GM12878 (cell line): ENCODE measurements around the gene TMEM61. TPM values are rescaled to one million over a fixed set of nuclear protein-coding genes. Genes with fewer than 3 reads are reported as not detected.

Source experiments
- ATAC-seq: fragments of 200-7000 bp; cut with Tn5 transposase; 3 replicates; pipeline ENCODE4 v1.9.1; 2020; ENCODE audit warnings: mild to moderate bottlenecking, moderate library complexity
- BruUV-seq: library from RNA; stranded (reverse); fragments of 400-500 nt; replicated peaks from 2 replicates; lab custom pipeline; 2021; lab: Mats Ljungman, UMichigan
- CTCF ChIA-PET: fragments of 300-600 bp; sonication (Branson Sonifier 250); formaldehyde crosslinking; extraction: SDS; loops from one replicate; lab custom pipeline; 2021; ENCODE audit warnings: inconsistent platforms; lab: Yijun Ruan, JAX
- POLR2A ChIA-PET: fragments of 350-600 bp; formaldehyde crosslinking; extraction: SDS; loops from one replicate; lab custom pipeline; 2021; ENCODE audit warnings: inconsistent platforms; lab: Charles Lee
- RAD21 ChIA-PET: fragments of 300-600 bp; sonication (Branson Sonifier 250); formaldehyde crosslinking; loops from one replicate; lab custom pipeline; 2023; ENCODE audit warnings: antibody characterized with exemption; ENCODE audit not compliant: unreplicated experiment; lab: Charles Lee
- SMC1A ChIA-PET: fragments of 300-600 bp; sonication (Branson Sonifier 250); formaldehyde crosslinking; loops from one replicate; lab custom pipeline; 2023; ENCODE audit not compliant: unreplicated experiment, uncharacterized antibody; lab: Charles Lee
- DNase-seq: peaks from one replicate; pipeline ENCODE4 v3.0.0-alpha.2; 2011; ENCODE audit warnings: low read depth, low spot score
- FAIRE-seq: peaks from 3 replicates; lab custom pipeline; 2011; peaks lifted over from hg19 to GRCh38; lab: Jason Lieb, UNC
- H2AFZ ChIP-seq: 2 replicates; pipeline ENCODE4 v1.6.0; 2011; ENCODE audit warnings: low read depth, low read length, control low read depth; ENCODE audit not compliant: control insufficient read depth
- H3K27ac ChIP-seq: 2 replicates; pipeline ENCODE4 v1.5.1; 2011; ENCODE audit warnings: control low read depth; ENCODE audit not compliant: control insufficient read depth, insufficient read depth
- H3K27me3 ChIP-seq, 2 experiments: replicated peaks in 1 of 2; 2 replicates each; pipeline versions ENCODE4 v1.6.0 to v1.6.1; 2011; ENCODE audit warnings: low read length in 1 of 2; ENCODE audit not compliant: control insufficient read depth in 2 of 2, insufficient read depth in 2 of 2
- H3K36me3 ChIP-seq, 2 experiments: 2 replicates each; pipeline ENCODE4 v1.5.1; 2011; ENCODE audit warnings: low read length in 1 of 2; ENCODE audit not compliant: control insufficient read depth in 2 of 2, insufficient read depth in 2 of 2
- H3K4me1 ChIP-seq: 2 replicates; pipeline ENCODE4 v1.6.1; 2011; ENCODE audit warnings: mild to moderate bottlenecking, low read length, moderate library complexity, mixed read lengths; ENCODE audit not compliant: control insufficient read depth, insufficient read depth
- H3K4me2 ChIP-seq: 2 replicates; pipeline ENCODE4 v1.6.0; 2011; ENCODE audit warnings: control low read depth; ENCODE audit not compliant: control insufficient read depth, insufficient read depth
- H3K4me3 ChIP-seq: fragments of 200-600 bp; sonication (generic); 2 replicates; pipeline ENCODE4 v1.5.1; 2016
- H3K79me2 ChIP-seq: 2 replicates; pipeline ENCODE4 v1.6.0; 2011; ENCODE audit warnings: low read length; ENCODE audit not compliant: control insufficient read depth, insufficient read depth
- H3K9ac ChIP-seq: 2 replicates; pipeline ENCODE4 v1.8.0; 2011; ENCODE audit warnings: low read length, control low read depth, mixed read lengths; ENCODE audit not compliant: control insufficient read depth, insufficient read depth
- H3K9me3 ChIP-seq: replicated peaks from 3 replicates; pipeline ENCODE4 v1.5.1; 2011; ENCODE audit warnings: mild to moderate bottlenecking, low read length; ENCODE audit not compliant: control insufficient read depth, insufficient read depth
- H4K20me1 ChIP-seq: 2 replicates; pipeline ENCODE4 v1.6.0; 2011; ENCODE audit not compliant: control insufficient read depth, insufficient read depth
- CUX1 ChIP-seq: IDR thresholded peaks from 2 replicates; pipeline ENCODE4 v1.6.1; 2012; ENCODE audit warnings: improper control_type of control experiment, low read depth, low read length; ENCODE audit not compliant: insufficient replicate concordance
- EGR1 ChIP-seq, 2 experiments: IDR thresholded peaks; 1 replicate in 1 of 2; 2 replicates in 1 of 2; pipeline ENCODE4 v1.6.1; 2011 to 2012; ENCODE audit warnings: low read depth in 2 of 2, low read length in 2 of 2, borderline replicate concordance in 1 of 2, mild to moderate bottlenecking in 1 of 2, moderate library complexity in 1 of 2
- MLLT1 ChIP-seq: fragments of 450-650 bp; IDR thresholded peaks from 2 replicates; pipeline ENCODE4 v1.6.1; 2016; ENCODE audit warnings: mild to moderate bottlenecking
- RFX5 ChIP-seq: IDR thresholded peaks from 2 replicates; pipeline ENCODE4 v1.6.1; 2011; ENCODE audit warnings: low read depth, low read length, improper control_type of control experiment
- WGBS: methylation state at CpG from one replicate; pipeline ENCODE4 v1.1.6; 2016; ENCODE audit warnings: low lambda C conversion rate; ENCODE audit not compliant: insufficient replicate concordance, insufficient coverage; ENCODE audit errors: missing lambda C conversion rate; 5-methylcytosine and 5-hydroxymethylcytosine counted together
- in situ Hi-C: fragments of 300-500 bp; cut with MboI; formaldehyde crosslinking; loops from 9 replicates; pipeline ENCODE4 v1.14.3; 2018; ENCODE audit warnings: mixed read lengths
- intact Hi-C: fragments of 100-400 bp; cut with micrococcal nuclease; formaldehyde crosslinking; loops from one replicate; pipeline ENCODE4 v1.14.2; 2022; ENCODE audit not compliant: unreplicated experiment
- polyA plus RNA-seq, 11 experiments: library from polyadenylated mRNA; depleted of rRNA in 4 of 11; unstranded in 6 of 11; stranded (reverse) in 5 of 11; fragments of >200 nt; fragmentation: Nextera tagmentation in 4 of 11; fragmentation: Illumina TruSeq in 1 of 11; extraction: Ambion mirVana in 4 of 11; extraction: Trizol in 1 of 11; gene quantifications; 1 replicate in 1 of 11; 2 replicates in 10 of 11; pipeline versions ENCODE4 v1.2.1 to v1.2.3, GENCODE V29; 2011 to 2016; ENCODE audit warnings: inconsistent platforms in 2 of 11, missing spikeins in 2 of 11, low read depth in 1 of 11
- total RNA-seq, 4 experiments: library from RNA; depleted of rRNA in 3 of 4; stranded (reverse); fragments of >200 nt in 3 of 4; fragmentation: Illumina TruSeq in 1 of 4; extraction: Trizol in 1 of 4; gene quantifications; 2 replicates each; pipeline versions ENCODE4 v1.2.1 to v1.2.3, GENCODE V29; 2013 to 2021

The TMEM61 gene
- total and polyA plus RNA-seq, 10 of the 15 experiments (the other 5 are each of a cell fraction or from before 2014, with no cell fraction given): not detected

GRCh38 chr1:54977533-54978297 is 2.7 kb upstream of the TMEM61 start:
- Histone ChIP-seq H3K4me1 (no peaks in the 10 kb centered on the region), H3K79me2 (no peaks in the 10 kb centered on the region), H3K9me3 (no peaks in the 10 kb centered on the region), H2AFZ (no peak overlapping the region), H3K27ac (no peak overlapping the region), H3K27me3 (peaks cover 0 to 7% of the 10 kb centered on the region in 2 experiments; a peak in 2 of 4 replicates), H3K9ac (no peak overlapping the region), H3K4me2 (no peak overlapping the region), H4K20me1 (no peaks in the 10 kb centered on the region), H3K4me3 (no peak overlapping the region), H3K36me3 (no peaks in the 10 kb centered on the region)
- ATAC-seq (no peak), FAIRE-seq (no peak), DNase-seq (no peak)
- ChIA-PET POLR2A (interaction anchor here (0.8 kb wide), 1 partner anchor 11 kb away, joined by 4 read pairs; no protein-coding TSS in a partner anchor), SMC1A (interaction anchor here (0.7 to 0.8 kb wide), 3 partner anchors 11 to 33 kb away, joined by 3 read pairs; no protein-coding TSS in a partner anchor), CTCF (interaction anchor here (1.1 to 2.7 kb wide), 4 partner anchors 19 to 176 kb away, joined by 4 to 13 read pairs (median 5); partner anchors contain the start of gene TTC22), RAD21 (interaction anchor here (1.5 to 1.6 kb wide), 2 partner anchors 12 to 33 kb away, joined by 3 to 4 read pairs; no protein-coding TSS in a partner anchor)
- 70% methylated on average over 5 of the region's 5 CpGs for WGBS
- TF ChIP-seq EGR1 (IDR thresholded peaks at IDR 0.05; ENCODE audit: borderline replicate concordance in 1 of 2, low read depth in 2 of 2, low read length in 2 of 2) (no peak), MLLT1 (no peak), RFX5 (no peak), CUX1 (no peak)
- intact Hi-C loops (no loop called here), in situ Hi-C loops (no loop called here)
- BruUV-seq: no TSS peak
